Activated CD8-positive, alpha-beta memory T cell treated with anti-CD3 and anti-CD28 coated beads for 24 hours (primary cell): Measurements from ENCODE around the gene DEDD.

Source experiments
- DNase-seq: peaks from one replicate; pipeline ENCODE4 v3.0.0-alpha.2; 2020

Gene DEDD, protein sequence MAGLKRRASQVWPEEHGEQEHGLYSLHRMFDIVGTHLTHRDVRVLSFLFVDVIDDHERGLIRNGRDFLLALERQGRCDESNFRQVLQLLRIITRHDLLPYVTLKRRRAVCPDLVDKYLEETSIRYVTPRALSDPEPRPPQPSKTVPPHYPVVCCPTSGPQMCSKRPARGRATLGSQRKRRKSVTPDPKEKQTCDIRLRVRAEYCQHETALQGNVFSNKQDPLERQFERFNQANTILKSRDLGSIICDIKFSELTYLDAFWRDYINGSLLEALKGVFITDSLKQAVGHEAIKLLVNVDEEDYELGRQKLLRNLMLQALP

GRCh38 chr1:161132410-161133219, at the start of gene DEDD:
TSS of gene DEDD (minus strand) at chr1:161132667. CDS start at chr1:161124462, 8,205 bp downstream.
- DNase-seq, result peak; percentile 93

GRCh38 chr1:161182214-161182613, 49.7 kb upstream of the DEDD start:
- DNase-seq, result peak; percentile 76

DNA sequence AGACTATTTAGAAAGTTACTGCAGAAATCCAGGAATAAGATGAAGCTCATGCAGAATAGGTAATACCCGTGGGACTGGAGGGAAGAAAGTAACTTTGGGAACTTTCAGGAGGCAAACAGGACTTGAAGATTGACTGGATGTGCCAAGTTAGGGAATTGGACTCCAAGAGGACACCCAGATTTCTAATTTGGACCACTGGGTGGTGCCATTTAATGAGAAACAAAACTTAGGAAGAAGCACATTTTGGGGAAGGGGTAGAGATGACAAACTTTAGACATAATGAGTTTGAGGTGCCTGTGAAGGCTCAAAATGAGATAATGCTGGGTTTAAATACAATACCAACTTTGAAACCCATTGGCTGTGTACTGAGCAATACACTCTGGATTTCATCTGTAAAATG, 48.2 kb upstream of the DEDD start:
- DNase-seq, result no peak

DNA sequence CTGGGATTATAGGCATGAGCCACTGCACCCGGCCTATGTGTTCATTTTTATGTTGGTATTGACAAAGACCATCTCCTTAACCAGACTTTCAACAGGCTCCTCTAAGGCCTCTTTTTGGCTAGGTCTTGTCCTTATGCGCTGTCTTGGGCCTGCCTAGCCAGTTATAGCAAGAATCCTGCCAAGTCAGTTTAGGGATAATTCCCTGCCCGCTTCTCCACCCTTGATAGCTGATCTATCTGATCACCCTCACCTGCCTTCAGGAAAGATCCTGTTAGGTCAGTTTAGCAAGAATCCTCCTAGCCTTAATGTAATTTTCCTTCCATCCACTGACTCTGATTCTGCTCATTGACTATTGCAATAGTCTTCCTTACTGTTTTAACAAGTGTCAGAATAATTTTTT, 47.2 kb upstream of the DEDD start:
- DNase-seq, result no peak

- no peak for DNase-seq
Observed at GRCh38 chr1:161177936-161178244, 45.4 kb upstream of the DEDD start.

DNA sequence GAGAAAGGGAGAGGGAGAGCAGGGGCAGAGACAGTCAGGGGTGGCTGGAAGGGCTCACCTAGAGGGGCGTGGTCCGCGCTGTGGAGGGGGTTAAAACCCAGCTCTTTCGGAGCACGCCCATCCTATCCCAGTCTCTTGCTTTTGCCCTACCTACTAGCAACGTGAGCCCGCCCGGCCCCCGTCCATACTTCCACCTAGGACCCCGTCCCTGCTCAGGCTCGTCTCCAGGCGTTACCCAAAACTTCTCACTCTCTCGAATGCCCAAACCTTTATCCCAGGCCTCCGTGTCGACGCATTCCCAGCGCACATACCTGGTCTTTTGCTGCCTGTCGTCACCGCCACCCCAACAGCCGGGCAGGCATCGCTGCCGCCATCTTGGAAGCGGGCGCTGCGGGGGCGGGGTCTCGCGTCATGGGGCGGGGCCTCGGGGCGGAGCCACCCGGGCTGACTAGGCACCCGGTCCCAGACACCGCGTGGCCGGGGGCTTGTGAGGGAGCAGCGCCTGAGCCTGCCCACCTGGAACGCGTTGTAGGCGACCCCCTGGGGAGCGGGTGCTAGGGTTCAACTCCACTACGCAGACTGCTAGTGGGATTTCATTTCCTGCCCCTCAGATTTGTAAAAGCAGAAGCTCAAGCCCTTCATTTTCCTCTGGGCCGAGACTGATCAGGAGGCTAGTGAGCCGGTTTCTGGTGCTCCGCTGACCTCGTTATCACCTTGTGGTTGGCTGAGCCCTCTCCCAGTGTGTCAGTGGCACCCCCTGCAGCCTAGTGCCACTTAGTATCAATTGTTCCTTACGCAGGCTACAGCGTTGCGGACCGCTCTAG, 44.9 kb upstream of the DEDD start, which contains the start of gene B4GALT3:
TSS of gene B4GALT3 (minus strand) at position 396 of the 824 bp plus-strand sequence. CDS start 1,447 bp downstream, outside the sequence.
- DNase-seq, result peak; percentile 100

- no peak for DNase-seq
Observed at GRCh38 chr1:161176468-161177111, 44.1 kb upstream of the DEDD start.

GRCh38 chr1:161175771-161176453, 43.4 kb upstream of the DEDD start:
- DNase-seq, result no peak

GRCh38 chr1:161174911-161175310, 42.4 kb upstream of the DEDD start:
- DNase-seq, result no peak

GRCh38 chr1:161173711-161174110, 41.2 kb upstream of the DEDD start:
- no peak for DNase-seq

GRCh38 chr1:161172776-161173376, 40.4 kb upstream of the DEDD start:
- DNase-seq, result no peak

- no peak for DNase-seq
Observed at GRCh38 chr1:161172349-161172748, 39.9 kb upstream of the DEDD start.

DNA sequence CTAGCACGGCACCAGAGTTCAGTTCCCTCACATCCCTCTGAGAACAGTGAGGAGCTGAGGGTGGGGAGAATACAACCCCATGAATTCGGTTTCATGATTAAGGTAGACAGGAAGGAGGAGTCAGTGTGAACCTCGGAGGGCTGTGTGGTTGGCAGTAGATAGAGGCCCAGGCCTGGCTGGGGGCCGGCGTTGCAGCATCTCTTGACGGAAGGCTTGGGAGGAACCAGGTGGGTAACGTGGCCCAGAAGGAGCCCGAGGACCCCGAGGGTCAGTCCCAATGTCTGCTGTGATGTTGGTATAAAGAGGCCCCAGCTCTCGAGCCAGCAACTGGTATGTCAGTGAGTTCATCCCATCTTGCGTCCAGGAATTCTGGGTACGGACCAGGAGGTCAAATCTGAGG, 39.2 kb upstream of the DEDD start:
- no peak for DNase-seq

DNA sequence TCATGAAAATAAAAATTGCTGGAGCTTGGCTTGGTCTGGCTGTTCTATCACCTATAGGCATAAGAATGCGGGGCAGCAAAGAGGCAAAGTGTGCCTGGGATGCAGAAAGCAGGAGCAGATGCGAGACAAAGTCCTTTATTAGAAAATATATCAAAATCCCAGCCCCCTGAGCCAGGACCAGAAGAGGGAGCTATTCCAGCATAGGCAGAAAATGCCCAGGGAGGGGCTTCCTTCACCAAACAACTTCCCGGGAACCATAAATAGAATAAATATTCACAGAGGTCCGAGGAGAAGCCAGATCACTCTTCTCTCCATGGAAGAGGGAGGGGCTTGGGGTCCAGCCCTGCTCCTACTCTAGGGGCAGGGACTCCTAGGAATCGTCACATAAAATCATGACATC, 38.7 kb upstream of the DEDD start:
- no peak for DNase-seq

DNA sequence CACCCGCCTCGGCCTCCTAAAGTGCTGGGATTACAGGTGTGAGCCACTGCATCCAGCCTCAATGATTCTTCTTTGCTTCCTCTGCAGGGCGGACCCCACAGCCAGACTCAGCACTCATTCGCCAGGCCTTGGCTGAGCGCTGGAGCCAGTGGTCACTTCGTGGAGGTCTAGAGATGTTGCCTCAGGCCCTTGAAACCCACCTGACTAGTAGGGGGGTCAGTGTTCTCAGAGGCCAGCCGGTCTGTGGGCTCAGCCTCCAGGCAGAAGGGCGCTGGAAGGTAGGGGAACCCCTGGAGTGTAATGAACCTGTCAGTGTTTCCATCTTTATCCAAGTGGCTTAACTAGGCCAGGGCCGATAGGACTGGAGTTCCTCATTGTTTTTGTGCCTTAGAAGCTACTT, 36.4 kb upstream of the DEDD start:
- DNase-seq, result no peak

GRCh38 chr1:161166669-161167548, 34.4 kb upstream of the DEDD start:
- DNase-seq, result no peak

DNA sequence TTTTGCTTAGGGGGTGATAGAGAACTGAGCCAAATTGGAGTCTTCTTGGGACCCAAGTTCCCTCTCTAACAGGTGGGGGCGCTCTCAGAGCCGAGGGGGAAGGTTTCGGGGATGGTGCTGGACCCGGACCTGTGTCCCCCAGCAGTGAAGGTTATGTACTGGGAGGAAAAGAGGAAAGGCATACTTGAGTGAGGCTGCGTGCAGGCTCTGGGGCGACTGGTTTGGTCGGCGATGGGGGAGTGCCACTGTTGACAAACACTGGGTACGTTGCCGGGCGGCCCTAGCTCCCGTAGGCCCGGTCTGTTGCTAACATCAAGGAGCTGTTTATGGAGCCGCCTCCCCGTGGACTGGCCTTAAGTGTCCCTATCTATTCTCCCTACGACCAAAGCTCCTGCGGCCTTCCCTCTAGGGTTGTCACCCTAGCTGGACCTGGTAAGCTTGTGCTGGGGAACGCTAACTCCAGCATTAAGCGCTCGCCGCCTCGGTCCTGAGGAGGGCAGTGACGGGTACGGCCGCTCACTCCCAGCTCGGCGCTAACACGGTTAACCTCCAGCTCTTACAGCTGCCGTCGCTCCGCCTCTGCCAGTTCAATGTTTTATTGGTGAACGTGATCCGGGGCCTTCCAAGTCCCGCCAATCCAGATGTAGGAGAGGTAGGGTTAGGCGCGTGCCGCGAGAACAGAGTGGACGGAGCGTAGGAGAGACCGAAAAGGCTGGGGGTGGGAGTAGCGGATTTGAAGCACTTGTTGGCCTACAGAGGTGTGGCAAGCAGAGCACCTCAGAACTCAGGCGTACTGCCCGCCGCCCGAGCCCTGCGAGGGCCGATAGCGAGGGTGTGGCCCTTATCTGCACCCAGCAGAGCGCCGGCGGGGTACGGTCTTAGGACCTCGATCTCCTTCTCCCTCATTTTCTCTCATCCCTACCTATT, 33.5 kb upstream of the DEDD start, which contains the start of gene PPOX:
TSS of gene PPOX (plus strand) at position 685 of the 927 bp plus-strand sequence. CDS start 422 bp downstream, outside the sequence.
- DNase-seq, result peak; percentile 92

DNA sequence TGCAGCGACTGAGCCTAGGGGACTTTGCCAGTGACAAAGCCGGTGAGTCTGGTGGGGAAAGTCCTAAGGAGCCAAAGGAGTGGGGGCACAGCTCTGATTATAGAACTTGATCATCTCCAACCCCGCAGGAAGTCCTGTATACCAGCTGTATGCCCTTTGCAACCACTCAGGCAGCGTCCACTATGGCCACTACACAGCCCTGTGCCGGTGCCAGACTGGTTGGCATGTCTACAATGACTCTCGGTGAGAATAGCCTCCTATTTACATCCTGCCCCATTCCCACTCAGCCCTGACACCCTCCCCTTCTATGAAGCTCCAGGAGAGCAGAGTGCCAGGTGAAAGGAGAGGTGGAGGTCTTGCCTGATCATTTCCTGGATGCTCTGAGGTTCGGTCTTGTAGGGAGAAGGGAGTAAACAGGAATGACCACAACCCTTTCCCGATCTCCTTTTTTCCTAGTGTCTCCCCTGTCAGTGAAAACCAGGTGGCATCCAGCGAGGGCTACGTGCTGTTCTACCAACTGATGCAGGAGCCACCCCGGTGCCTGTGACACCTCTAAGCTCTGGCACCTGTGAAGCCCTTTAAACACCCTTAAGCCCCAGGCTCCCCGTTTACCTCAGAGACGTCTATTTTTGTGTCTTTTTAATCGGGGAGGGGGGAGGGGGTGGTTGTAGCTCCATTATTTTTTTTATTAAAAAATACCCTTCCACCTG, 32.6 kb upstream of the DEDD start:
- DNase-seq, result no peak

GRCh38 chr1:161163793-161164192, 31.3 kb upstream of the DEDD start:
- no peak for DNase-seq
